Esophagus squamous epithelium (tissue), 4 donors: ENCODE results near the gene SRGAP3.

ENCODE experiments used
- POLR2A ChIP-seq, 4 donors: fragments of 450-650 bp; IDR thresholded peaks; one replicate each; pipeline ENCODE4 v1.6.1; 2017; ENCODE audit warnings: antibody characterized with exemption in 4 of 4, mild to moderate bottlenecking in 4 of 4, moderate library complexity in 3 of 4
- TF ChIP-seq, protein P1 (sequence below), 6 experiments: fragments of 450-650 bp in 4 of 6; fragments of 200-600 bp in 2 of 6; sonication (generic) in 2 of 6; IDR thresholded peaks; one replicate each; pipeline ENCODE4 v1.5.1; 2016 to 2019; ENCODE audit warnings: antibody characterized with exemption in 6 of 6, mild to moderate bottlenecking in 4 of 6, moderate library complexity in 4 of 6

DNA sequence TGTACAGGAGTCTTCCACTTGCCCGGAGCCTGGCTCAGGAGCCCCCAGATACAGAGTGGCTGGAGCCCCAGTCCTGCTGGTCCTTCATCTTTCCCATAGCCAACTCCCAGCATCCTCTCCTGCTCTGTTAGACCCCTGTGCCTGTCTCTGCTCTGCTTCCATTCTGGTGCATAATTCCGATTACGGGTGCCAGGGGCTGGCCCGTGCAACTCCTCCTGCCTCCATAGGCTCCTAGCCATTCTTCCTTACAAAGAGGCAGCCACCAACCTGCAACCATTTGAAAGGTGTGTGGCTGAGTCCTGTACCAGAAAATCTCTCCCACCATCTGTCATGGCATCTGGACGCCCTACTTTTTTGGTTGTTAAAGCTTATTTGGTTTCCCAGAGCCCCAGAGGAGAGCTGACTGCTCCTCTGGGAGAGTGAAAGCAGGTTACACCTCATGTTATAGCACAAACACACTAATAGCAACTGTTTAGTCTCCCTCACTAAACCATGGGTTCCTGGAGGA lies 281.0 kb downstream of the SRGAP3 start:
- no peak for TF ChIP-seq POLR2A (IDR thresholded peaks at IDR 0.05)
- TF ChIP-seq, protein P1, sequence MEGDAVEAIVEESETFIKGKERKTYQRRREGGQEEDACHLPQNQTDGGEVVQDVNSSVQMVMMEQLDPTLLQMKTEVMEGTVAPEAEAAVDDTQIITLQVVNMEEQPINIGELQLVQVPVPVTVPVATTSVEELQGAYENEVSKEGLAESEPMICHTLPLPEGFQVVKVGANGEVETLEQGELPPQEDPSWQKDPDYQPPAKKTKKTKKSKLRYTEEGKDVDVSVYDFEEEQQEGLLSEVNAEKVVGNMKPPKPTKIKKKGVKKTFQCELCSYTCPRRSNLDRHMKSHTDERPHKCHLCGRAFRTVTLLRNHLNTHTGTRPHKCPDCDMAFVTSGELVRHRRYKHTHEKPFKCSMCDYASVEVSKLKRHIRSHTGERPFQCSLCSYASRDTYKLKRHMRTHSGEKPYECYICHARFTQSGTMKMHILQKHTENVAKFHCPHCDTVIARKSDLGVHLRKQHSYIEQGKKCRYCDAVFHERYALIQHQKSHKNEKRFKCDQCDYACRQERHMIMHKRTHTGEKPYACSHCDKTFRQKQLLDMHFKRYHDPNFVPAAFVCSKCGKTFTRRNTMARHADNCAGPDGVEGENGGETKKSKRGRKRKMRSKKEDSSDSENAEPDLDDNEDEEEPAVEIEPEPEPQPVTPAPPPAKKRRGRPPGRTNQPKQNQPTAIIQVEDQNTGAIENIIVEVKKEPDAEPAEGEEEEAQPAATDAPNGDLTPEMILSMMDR (IDR thresholded peaks at IDR 0.05), result no peak
